K562 (cell line): ENCODE measurements around the gene ATP9B. TPM values are rescaled to one million over a fixed set of nuclear protein-coding genes. Genes with fewer than 3 reads are reported as not detected.
A peak's percentile ranks its signal among the peaks of the same experiment; 100 is the strongest.

Experiments
- ARID4B ChIP-seq: sonication (generic); formaldehyde crosslinking; IDR thresholded peaks from 2 replicates; pipeline ENCODE4 v1.8.0; 2022; ENCODE audit warnings: mild to moderate bottlenecking, missing genetic modification reagents
- ATF7 ChIP-seq: fragments of 450-650 bp; IDR thresholded peaks from 2 replicates; pipeline ENCODE4 v1.7.1; 2014; ENCODE audit warnings: mild to moderate bottlenecking, moderate library complexity
- CREM ChIP-seq: IDR thresholded peaks from 2 replicates; pipeline ENCODE4 v1.6.1; 2014; ENCODE audit warnings: antibody characterized with exemption, low read depth
- FUS ChIP-seq: fragments of 200-400 bp; formaldehyde crosslinking; optimal IDR thresholded peaks from 2 replicates; pipeline ENCODE3; 2017; ENCODE audit warnings: low read depth, low read length
- IRF9 ChIP-seq: fragments of 450-650 bp; IDR thresholded peaks from 2 replicates; pipeline ENCODE4 v1.6.1; 2016; ENCODE audit warnings: missing biosample characterization, missing genetic modification characterization
- MYC ChIP-seq, 2 experiments: fragments of 250-450 bp in 1 of 2; sonication (Bioruptor Pico) in 1 of 2; IDR thresholded peaks; 2 replicates each; pipeline versions ENCODE4 v1.5.1 to v1.6.1; 2012 to 2021; ENCODE audit warnings: low read depth in 2 of 2, borderline replicate concordance in 1 of 2, improper control_type of control experiment in 1 of 2, low read length in 1 of 2, mild to moderate bottlenecking in 1 of 2, moderate library complexity in 1 of 2
- POLR3G ChIP-seq: IDR thresholded peaks from 2 replicates; pipeline ENCODE4 v1.6.1; 2011; ENCODE audit not compliant: insufficient read length, insufficient replicate concordance; ENCODE audit errors: extremely low read depth
- PRPF4 ChIP-seq: fragments of 200-400 bp; formaldehyde crosslinking; IDR thresholded peaks from one replicate; pipeline ENCODE4 v1.6.1; 2017; ENCODE audit warnings: low read length, low read depth, mild to moderate bottlenecking; ENCODE audit not compliant: insufficient read depth, poor library complexity, severe bottlenecking
- RREB1 ChIP-seq: fragments of 250-450 bp; sonication (Bioruptor Pico); IDR thresholded peaks from 2 replicates; pipeline ENCODE4 v1.4.0; 2020
- SNRNP70 ChIP-seq: fragments of 200-400 bp; formaldehyde crosslinking; optimal IDR thresholded peaks from 2 replicates; pipeline ENCODE3; 2017; ENCODE audit warnings: low read depth, low read length
- SRSF1 ChIP-seq: fragments of 200-400 bp; formaldehyde crosslinking; IDR thresholded peaks from 2 replicates; pipeline ENCODE4 v1.6.1; 2017; ENCODE audit warnings: mild to moderate bottlenecking, low read depth, low read length, moderate library complexity
- TAF7 ChIP-seq: fragments of 450-650 bp; IDR thresholded peaks from 2 replicates; pipeline ENCODE4 v1.6.1; 2016; ENCODE audit warnings: missing genetic modification characterization, missing compliant biosample characterization
- TARDBP ChIP-seq: fragments of 450-650 bp; IDR thresholded peaks from 2 replicates; pipeline ENCODE4 v1.6.1; 2016
- XRCC4 ChIP-seq: IDR thresholded peaks from one replicate; pipeline ENCODE4 v1.6.1; 2011; ENCODE audit not compliant: insufficient read depth, insufficient read length; ENCODE audit errors: extremely low read depth
- ZNF696 ChIP-seq: fragments of 250-450 bp; sonication (Bioruptor Pico); conservative IDR thresholded peaks from 2 replicates; pipeline ENCODE4 v1.4.0; 2020; ENCODE audit warnings: mild to moderate bottlenecking, moderate library complexity
- ZNF778 ChIP-seq: fragments of 450-650 bp; formaldehyde crosslinking; IDR thresholded peaks from 2 replicates; pipeline ENCODE4 v1.4.0; 2020; ENCODE audit warnings: mild to moderate bottlenecking, moderate library complexity
- polyA plus RNA-seq, 8 experiments: library from polyadenylated mRNA; depleted of rRNA in 4 of 8; stranded (reverse) in 5 of 8; unstranded in 3 of 8; fragments of >200 nt; fragmentation: Nextera tagmentation in 2 of 8; fragmentation: Illumina TruSeq in 1 of 8; extraction: Ambion mirVana in 2 of 8; extraction: Trizol in 1 of 8; gene quantifications; 2 replicates each; pipeline versions ENCODE4 v1.2.1 to v1.2.3, GENCODE V29; 2011 to 2014; ENCODE audit warnings: inconsistent platforms in 1 of 8, missing spikeins in 1 of 8
- total RNA-seq, 7 experiments: library from RNA; depleted of rRNA in 6 of 7; stranded (reverse); fragments of >200 nt in 6 of 7; fragmentation: Illumina TruSeq in 2 of 7; extraction: Trizol in 2 of 7; gene quantifications; 2 replicates each; pipeline versions ENCODE4 v1.2.1 to v1.2.3, GENCODE V29; 2011 to 2021; ENCODE audit warnings: low replicate concordance in 1 of 7

ATP9B gene
- total and polyA plus RNA-seq, 9 of the 15 experiments (the other 6 are each of a cell fraction or from before 2014, with no cell fraction given): 0.66 to 13.2 (median 7.9) TPM

GRCh38 chr18:79068937-79069716, at the start of gene ATP9B (continued):
- TF ChIP-seq SNRNP70 (no peak), CREM (peak; percentile 100), MYC (IDR thresholded peaks at IDR 0.05; ENCODE audit: low read depth, low read length) (peak; percentile 62), MYC (CRISPR knock-in tag; IDR thresholded peaks at IDR 0.05; ENCODE audit: borderline replicate concordance, low read depth) (no peak), SRSF1 (no peak), IRF9 (no peak), ATF7 (peak; percentile 99), TARDBP (peak; percentile 91; the same call in 1 of the 2 replicates), ZNF696 (CRISPR knock-in tag) (no peak), POLR3G (no peak), PRPF4 (peak; percentile 16), TAF7 (tag) (no peak), ARID4B (CRISPR knock-in tag) (0 out of 2 replicates have a peak, but pooled peaks have one; percentile 61), RREB1 (CRISPR knock-in tag) (no peak), ZNF778 (CRISPR knock-in tag) (no peak), XRCC4 (no peak), FUS (no peak)
